Neutrophil (primary cell): ENCODE measurements around the gene OAS1.

Experiments
- H3K27ac ChIP-seq: fragments of 200-600 bp; sonication (generic); 2 replicates; pipeline ENCODE4 v1.5.1; 2016; ENCODE audit warnings: mild to moderate bottlenecking, moderate library complexity
- H3K27me3 ChIP-seq: fragments of 200-600 bp; sonication (generic); 2 replicates; pipeline ENCODE4 v1.6.0; 2016; ENCODE audit warnings: mild to moderate bottlenecking
- H3K36me3 ChIP-seq: fragments of 200-600 bp; sonication (generic); 2 replicates; pipeline ENCODE4 v1.5.1; 2017
- H3K4me1 ChIP-seq, 2 experiments: fragments of 200-600 bp in 1 of 2; sonication (generic) in 1 of 2; 1 replicate in 1 of 2; 2 replicates in 1 of 2; pipeline versions ENCODE4 v1.5.1 to v1.6.1; 2013 to 2016; ENCODE audit warnings: low read depth in 1 of 2, low read length in 1 of 2, mild to moderate bottlenecking in 1 of 2, moderate library complexity in 1 of 2; ENCODE audit not compliant: control insufficient read depth in 1 of 2, insufficient read depth in 1 of 2
- H3K4me3 ChIP-seq, 2 experiments: fragments of 200-600 bp in 1 of 2; sonication (generic) in 1 of 2; 1 replicate in 1 of 2; 2 replicates in 1 of 2; pipeline ENCODE4 v1.5.1; 2013 to 2016; ENCODE audit warnings: low read depth in 1 of 2, low read length in 1 of 2, mild to moderate bottlenecking in 1 of 2, moderate library complexity in 1 of 2
- H3K9me3 ChIP-seq: fragments of 200-600 bp; sonication (generic); 2 replicates; pipeline ENCODE4 v1.5.1; 2016
- TF ChIP-seq, protein P1 (sequence below): fragments of 200-600 bp; sonication (generic); IDR thresholded peaks from 2 replicates; pipeline ENCODE4 v1.5.1; 2016; ENCODE audit warnings: antibody characterized with exemption

The OAS1 gene

GRCh38 chr12:112942572-112942971 is 35.8 kb downstream of the OAS1 start:
- H3K27ac ChIP-seq: no peak overlapping the region
- no peaks in the 10 kb centered on the region for H3K9me3 ChIP-seq
- no peak overlapping the region for H3K4me3 ChIP-seq
- peaks cover 20% of the 10 kb centered on the region for H3K36me3 ChIP-seq
- peaks cover 26 to 27% of the 10 kb centered on the region in 2 experiments for H3K4me1 ChIP-seq
- TF ChIP-seq, protein P1, sequence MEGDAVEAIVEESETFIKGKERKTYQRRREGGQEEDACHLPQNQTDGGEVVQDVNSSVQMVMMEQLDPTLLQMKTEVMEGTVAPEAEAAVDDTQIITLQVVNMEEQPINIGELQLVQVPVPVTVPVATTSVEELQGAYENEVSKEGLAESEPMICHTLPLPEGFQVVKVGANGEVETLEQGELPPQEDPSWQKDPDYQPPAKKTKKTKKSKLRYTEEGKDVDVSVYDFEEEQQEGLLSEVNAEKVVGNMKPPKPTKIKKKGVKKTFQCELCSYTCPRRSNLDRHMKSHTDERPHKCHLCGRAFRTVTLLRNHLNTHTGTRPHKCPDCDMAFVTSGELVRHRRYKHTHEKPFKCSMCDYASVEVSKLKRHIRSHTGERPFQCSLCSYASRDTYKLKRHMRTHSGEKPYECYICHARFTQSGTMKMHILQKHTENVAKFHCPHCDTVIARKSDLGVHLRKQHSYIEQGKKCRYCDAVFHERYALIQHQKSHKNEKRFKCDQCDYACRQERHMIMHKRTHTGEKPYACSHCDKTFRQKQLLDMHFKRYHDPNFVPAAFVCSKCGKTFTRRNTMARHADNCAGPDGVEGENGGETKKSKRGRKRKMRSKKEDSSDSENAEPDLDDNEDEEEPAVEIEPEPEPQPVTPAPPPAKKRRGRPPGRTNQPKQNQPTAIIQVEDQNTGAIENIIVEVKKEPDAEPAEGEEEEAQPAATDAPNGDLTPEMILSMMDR: no peak
- no peaks in the 10 kb centered on the region for H3K27me3 ChIP-seq

DNA sequence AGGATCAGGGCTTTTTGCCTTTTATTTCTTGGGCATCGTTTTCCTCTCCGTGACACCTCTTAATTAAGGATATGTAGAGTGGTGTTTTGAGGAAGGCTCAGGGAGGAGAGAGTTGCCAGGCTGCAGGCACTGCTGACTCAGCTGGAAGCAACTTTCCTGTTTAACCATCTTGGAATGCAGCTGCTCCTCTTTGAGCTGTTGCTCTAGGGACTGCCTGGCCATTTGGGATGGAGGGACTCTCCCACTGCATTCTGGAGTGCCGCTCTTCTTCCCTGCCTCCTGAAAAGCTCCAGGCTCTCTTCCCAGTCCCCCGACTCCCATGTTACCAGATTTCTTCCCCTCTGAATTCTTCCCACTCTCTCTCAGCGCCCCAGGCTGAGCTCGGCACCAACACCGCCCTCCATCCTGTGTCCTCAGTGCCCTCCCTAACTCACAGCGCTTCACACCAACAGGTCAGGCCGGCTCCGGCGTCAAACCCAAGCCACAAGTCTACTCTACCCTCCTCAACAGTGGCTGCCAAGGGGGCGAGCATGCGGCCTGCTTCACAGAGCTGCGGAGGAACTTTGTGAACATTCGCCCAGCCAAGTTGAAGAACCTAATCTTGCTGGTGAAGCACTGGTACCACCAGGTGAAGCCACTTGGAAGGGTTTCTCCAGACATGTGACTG is 37.4 kb downstream of the OAS1 start:
- H3K4me3 ChIP-seq: no peak overlapping the region
- H3K27me3 ChIP-seq: no peaks in the 10 kb centered on the region
- no peak overlapping the region for H3K27ac ChIP-seq
- TF ChIP-seq, protein P1: no peak
- H3K36me3 ChIP-seq: peaks cover 31% of the 10 kb centered on the region
- peaks cover 12 to 13% of the 10 kb centered on the region in 2 experiments for H3K4me1 ChIP-seq
- H3K9me3 ChIP-seq: no peaks in the 10 kb centered on the region

- TF ChIP-seq, protein P1: no peak
- Histone ChIP-seq H3K4me3 (no peak overlapping the region), H3K27ac (no peak overlapping the region), H3K27me3 (no peaks in the 10 kb centered on the region), H3K4me1 (no peaks in the 10 kb centered on the region), H3K9me3 (no peaks in the 10 kb centered on the region), H3K36me3 (peaks cover 42% of the 10 kb centered on the region)
Measured at GRCh38 chr12:112945515-112945914, 38.8 kb downstream of the OAS1 start.

- Histone ChIP-seq H3K36me3 (peaks cover 47% of the 10 kb centered on the region), H3K9me3 (no peaks in the 10 kb centered on the region), H3K27ac (no peak overlapping the region), H3K4me1 (no peaks in the 10 kb centered on the region), H3K4me3 (no peak overlapping the region), H3K27me3 (no peaks in the 10 kb centered on the region)
- TF ChIP-seq, protein P1: no peak
Measured at GRCh38 chr12:112946236-112947000, 39.7 kb downstream of the OAS1 start.

DNA sequence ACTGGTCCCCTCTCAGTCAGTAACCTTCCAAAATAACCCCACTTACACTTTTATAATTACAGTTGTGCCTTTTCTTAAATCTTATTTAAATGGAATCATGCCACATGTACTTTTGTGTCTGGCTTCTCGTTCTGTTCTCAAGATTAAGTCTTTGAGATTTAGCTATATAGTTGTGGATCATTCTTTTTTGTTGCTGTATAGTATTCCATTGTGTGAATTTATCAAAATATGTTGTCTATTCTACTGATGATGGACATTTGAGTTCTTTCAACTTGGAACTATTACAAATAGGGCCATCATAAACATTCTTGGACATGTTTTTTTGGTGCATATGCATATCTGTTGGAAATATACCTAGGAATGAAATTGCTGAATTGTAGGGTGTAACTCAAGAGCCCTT is 40.6 kb downstream of the OAS1 start:
- H3K36me3 ChIP-seq: peaks cover 40% of the 10 kb centered on the region
- no peak overlapping the region for H3K4me3 ChIP-seq
- H3K27me3 ChIP-seq: no peaks in the 10 kb centered on the region
- no peaks in the 10 kb centered on the region for H3K4me1 ChIP-seq
- TF ChIP-seq, protein P1: no peak
- no peak overlapping the region for H3K27ac ChIP-seq
- H3K9me3 ChIP-seq: no peaks in the 10 kb centered on the region
